HL-60 (cell line): ENCODE measurements around the gene SPON1.
"Not testable (repeated sequence)": the region's sequence is repeated elsewhere in the genome, so short reads cannot be mapped to it uniquely, and the experiment has no call there.

ENCODE experiments used
- GABPA ChIP-seq: IDR thresholded peaks from 2 replicates; pipeline ENCODE4 v1.6.1; 2012; ENCODE audit warnings: low read depth
- POLR2AphosphoS5 ChIP-seq: IDR thresholded peaks from 2 replicates; pipeline ENCODE4 v1.6.1; 2012; ENCODE audit warnings: low read depth
- REST ChIP-seq: IDR thresholded peaks from 2 replicates; pipeline ENCODE4 v1.6.1; 2012; ENCODE audit warnings: low read depth; ENCODE audit not compliant: insufficient replicate concordance
- TF ChIP-seq, protein P1 (sequence below): IDR thresholded peaks from one replicate; pipeline ENCODE4 v1.5.1; 2011; ENCODE audit warnings: low read length, control low read depth, inconsistent platforms; ENCODE audit not compliant: insufficient read depth

GRCh38 chr11:13926366-13926765, 36.2 kb upstream of the SPON1 start:
- TF ChIP-seq, protein P1, sequence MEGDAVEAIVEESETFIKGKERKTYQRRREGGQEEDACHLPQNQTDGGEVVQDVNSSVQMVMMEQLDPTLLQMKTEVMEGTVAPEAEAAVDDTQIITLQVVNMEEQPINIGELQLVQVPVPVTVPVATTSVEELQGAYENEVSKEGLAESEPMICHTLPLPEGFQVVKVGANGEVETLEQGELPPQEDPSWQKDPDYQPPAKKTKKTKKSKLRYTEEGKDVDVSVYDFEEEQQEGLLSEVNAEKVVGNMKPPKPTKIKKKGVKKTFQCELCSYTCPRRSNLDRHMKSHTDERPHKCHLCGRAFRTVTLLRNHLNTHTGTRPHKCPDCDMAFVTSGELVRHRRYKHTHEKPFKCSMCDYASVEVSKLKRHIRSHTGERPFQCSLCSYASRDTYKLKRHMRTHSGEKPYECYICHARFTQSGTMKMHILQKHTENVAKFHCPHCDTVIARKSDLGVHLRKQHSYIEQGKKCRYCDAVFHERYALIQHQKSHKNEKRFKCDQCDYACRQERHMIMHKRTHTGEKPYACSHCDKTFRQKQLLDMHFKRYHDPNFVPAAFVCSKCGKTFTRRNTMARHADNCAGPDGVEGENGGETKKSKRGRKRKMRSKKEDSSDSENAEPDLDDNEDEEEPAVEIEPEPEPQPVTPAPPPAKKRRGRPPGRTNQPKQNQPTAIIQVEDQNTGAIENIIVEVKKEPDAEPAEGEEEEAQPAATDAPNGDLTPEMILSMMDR: not testable (repeated sequence)
- TF ChIP-seq REST, POLR2AphosphoS5, GABPA: not testable (repeated sequence)
